CD4-positive, alpha-beta T cell treated with Interleukin-12 subunit alpha and Interleukin-12 subunit beta, for 1 hour (primary cell): ENCODE measurements around the gene LINGO1.

Experiments
- DNase-seq: peaks from one replicate; pipeline ENCODE4 v3.0.0-alpha.2; 2020

The LINGO1 gene

DNA sequence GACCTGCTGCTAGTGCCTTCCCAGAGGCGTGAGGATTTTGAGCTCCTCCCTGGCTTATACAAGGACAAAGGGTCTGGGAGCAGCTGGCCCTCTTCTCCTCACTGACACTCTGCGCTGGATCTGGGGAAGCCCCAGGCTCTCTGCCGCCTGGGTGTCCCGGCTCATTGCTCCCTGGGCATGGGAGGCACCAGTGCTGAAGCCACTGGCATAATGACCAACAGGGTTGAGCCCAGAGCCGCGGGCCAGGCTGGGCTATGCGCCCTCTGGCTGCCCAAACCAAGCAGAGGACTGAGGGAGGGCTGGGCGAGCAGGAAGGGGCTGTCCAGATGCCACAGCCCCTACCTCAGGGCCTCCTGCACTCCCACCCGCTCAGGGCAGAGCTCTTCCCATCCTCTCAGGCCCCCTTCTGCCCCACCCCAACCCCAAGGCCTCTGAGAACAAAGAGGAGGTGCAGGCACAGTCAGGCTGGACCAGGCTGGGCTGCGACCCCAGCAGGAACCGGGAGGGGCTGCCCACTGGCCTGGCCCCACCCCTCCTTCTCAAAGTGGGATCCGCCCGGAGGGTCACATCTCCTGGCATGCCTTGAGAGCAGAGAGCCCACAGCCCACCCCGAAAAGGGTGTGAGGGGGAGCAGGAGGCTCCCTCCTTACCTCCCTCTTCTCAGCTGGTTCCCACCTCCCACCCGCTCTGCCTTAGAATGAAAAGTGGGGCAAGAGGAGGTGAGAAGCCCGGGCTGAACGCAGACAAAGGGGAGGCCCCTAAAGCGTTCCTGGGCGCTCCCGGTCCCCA, 1.6 kb downstream of the LINGO1 start:
- DNase-seq = no peak

DNA sequence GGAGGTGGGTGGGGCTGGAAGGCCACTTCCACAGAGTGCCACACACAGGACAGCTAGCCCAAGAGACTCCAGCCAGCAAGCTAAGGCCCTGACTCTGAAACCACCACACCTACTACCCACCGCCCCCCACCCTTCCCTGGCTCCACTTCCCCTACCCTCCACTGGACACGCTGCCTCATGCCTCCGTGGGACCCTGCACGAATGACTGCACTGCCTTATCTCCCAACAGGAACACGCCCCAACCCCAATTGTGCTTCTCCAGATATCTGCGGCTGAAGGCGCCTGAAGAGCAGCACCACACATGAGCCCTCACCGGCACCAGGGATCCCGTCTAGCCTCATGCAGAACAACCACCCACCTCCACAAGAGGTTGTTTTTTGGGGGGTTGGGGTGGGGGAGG, 2.7 kb downstream of the LINGO1 start:
- DNase-seq = no peak

DNA sequence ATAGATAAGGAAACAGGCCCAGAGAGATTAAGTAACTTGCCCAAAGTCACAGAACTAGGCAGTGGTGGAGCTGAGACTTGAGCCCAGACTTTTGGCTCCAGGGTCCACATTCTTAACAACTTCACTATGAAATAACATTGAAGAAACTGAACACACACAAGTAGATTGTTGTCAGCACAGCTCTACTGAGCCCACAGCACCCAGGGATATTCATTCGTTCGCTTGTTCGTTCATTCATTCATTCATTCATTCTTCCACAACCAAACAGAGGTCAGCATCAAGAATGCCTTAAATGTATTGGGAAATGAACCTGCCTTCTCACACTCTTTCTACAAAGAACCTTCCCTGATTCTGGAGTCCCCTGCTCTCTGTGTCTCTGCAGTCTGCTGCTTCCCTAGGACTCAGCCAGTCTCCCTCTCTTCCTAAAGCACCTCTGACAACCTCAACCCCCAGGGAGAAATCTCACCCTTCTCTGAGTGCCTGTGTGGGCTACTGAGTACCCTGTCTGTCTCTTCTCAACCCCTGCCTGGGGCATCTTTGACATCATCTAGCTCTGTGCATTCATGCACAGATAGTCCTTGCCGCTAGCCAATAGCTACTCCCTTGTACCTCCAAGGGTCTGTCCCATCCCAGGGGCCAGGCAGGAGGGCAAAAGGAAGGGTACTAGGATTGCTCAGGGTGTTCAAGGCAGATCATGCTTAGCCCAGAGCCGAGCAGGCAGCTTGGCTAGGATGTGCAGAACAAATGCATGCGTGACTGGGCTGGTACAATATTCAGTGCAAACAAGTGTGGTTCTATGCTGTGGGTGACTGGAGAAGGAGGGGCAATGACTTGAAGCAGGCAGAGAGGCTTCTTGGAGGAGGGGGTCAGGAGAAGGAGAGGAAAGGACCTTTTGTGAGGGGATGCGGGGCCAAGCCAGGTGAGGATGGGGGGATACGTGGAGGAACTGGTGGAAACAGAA, 3.4 kb downstream of the LINGO1 start:
- no peak for DNase-seq

DNA sequence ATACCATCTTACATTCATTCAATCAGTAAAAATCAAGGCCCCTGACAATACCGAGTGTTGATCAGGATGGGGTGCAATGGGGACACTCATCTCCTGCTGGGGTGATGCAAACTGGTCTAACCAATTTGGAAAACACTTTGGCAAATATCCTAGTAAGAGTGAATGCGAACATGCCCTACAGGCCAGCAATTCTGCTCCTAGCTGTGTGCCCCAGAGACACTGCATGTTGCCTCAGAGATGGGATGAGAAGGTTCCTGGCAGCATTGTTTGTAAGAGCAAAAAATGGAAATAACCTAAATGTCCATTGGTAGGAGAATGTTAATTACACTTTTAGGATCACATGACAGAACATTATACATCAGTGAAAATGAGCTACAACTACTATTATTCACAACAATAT, 4.7 kb downstream of the LINGO1 start:
- DNase-seq = no peak

DNA sequence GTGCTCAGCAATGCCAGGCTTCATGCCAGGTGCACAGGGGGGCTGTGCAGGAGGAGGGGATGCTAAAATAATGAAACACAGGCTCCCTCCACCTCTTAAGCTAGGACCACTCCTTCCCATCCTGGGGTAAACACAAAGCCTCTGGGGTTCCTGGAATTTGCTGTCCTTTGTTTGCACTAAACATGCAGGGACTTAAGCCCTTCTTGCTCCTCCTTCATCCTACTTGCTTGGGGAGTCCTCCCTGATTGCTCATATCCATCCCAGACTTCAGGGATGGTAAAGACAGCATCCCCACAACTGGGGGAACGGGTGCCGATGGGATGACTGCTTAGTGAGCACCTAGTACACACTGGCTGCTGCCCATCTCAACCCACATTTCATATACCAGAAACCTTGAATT, 5.1 kb downstream of the LINGO1 start:
- no peak for DNase-seq

DNA sequence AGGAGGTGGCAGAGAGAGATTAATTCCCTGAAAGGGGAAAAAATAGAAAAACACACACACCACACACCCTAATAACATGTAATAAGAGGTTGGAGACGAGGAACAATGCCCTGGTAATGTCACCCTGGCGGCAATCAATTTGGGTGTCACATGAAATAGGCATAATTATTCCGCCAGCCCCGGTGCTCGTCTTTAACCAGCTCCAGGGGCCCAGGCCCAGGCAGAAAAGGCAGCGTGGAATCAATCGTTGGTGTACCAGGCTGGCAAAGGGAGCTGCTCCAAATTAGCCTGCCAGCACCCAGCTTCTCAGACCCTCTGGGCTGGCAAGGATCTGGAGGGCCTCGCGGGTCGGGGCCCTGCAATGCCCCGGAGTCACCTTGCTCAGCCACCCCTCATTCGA, 5.6 kb downstream of the LINGO1 start:
- no peak for DNase-seq

DNA sequence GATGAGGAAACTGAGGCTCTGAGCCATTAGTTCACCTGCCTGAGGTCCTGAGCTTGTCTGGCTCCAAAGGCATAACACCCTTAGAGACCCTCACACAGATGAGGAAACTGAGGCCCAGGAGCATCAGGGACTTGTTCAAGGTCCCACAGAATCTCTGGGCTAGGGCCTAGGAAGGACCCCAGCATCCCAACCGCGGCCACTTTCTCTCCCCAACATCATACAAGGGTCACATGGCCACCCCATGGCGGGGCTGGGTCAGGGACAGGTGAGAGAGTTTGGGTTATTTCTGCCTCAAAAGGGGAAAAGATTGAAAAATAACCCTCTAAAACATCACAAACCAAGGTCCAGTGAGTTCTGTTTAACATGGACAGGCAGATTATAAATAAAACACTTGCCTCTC, 6.7 kb downstream of the LINGO1 start:
- no peak for DNase-seq

DNA sequence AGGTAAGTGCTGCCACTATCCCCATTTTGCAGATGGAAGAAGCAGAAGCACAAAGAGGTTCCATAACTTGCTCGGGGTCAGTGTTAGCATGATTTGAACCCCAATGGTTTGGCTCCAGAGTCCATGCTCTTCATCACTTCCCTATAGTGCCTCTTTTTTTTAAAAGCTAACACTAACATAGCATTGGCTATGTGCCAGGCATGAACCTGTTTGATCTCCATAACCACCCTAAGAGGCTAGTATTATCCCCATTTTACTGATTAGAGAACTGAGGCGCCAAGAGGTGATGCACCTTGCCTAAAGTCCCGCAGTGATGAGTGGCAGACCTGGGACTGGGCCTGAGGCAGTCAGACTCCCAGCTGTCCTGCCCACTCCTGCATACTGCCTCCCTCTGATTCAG, 7.3 kb downstream of the LINGO1 start:
- DNase-seq = no peak

DNA sequence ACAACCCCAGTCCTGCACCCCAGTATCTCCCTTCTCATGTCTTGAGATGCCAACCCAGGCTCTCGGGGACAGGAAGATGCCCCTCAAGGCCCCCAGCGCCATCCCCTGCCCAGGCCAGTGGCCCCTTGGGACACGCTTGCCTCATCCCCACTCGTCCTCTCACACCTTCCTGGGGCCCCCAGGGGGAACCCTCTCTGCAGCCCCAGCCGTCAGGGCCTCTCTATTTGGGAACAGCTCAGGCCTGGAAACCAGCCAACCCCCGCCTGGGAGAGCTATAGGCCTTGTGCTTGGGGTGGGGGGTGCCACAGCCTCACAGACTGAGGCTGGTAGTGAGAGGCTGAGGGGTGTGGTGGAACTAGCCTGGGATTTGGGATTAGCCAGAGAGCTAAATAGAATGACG, 7.8 kb downstream of the LINGO1 start:
- no peak for DNase-seq

DNA sequence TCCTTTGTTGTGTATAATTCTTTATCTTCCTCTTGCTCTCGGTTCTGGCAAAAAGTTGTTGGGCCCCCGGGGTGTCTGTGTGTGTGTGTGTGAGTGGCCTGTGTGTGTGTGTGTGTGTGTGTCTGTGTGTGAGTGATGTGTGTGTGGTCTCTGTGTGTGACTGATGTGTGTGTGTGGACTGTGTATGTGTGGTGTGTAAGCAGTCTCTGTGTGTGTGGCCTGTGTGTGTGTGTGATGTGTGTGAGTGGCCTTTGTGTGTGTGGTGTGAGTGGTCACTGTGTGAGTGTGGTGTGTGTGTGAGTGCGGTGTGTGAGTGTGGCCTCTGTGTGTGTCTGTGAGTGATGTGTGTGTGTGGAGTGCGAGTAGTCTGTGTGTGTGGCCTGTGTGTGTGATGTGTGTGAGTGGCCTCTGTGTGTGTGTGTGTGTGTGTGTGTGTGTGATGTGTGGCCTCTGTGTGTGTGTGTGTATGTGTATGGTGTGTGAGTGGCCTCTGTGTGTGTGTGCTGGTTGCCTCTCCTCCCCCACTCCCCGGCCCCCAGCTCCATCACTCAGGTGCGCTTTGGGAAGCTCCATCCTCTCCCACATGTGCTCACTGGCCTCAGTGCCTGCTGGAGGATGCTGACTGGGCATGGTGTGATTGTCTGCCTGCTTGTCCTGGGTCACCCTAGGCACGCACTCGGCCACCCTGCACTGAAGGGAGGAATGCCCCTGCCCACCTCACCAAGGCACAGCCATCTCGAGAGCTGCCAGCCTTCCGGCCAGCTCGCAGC, 8.8 kb downstream of the LINGO1 start:
- DNase-seq = no peak

DNA sequence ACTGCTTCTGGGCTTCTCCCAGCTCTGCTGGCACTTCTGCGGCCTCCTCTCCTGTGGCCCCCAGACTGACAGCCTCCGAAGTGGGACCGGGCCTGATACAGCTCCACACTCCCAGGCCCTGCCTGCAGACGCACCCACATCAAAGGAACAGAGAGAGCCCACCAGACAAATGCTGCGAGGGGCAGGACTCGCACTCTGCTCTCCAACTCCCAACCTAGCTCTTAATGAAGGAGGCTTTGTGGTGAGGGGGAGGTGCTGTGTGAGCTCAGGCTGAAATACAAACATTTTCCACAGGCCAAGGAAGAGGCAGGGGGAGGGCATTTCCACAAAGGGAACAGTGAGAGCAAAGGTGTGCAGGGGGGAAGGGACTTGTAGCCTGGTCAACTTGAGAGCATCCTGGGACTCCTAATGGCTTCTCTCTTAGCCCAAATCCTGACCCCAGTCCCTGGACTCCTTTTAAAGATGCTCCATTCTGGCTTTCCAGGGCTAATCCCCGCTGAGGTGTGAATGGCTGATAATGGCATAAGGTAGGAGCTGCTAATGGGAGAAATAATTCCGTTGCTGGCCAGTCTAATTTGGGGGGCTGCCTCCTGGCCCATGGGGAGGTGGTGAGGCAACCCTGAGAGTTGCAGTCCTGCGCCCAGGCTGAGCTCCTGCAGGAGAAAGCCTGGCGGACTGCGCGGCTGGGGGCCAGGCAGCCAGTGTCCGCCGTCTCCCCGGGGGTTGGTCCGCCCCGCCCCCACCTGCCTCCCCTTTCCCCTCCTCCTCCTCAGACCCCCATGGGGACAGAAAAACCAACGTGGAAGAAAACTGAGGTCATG, 9.6 kb downstream of the LINGO1 start:
- DNase-seq = no peak

DNA sequence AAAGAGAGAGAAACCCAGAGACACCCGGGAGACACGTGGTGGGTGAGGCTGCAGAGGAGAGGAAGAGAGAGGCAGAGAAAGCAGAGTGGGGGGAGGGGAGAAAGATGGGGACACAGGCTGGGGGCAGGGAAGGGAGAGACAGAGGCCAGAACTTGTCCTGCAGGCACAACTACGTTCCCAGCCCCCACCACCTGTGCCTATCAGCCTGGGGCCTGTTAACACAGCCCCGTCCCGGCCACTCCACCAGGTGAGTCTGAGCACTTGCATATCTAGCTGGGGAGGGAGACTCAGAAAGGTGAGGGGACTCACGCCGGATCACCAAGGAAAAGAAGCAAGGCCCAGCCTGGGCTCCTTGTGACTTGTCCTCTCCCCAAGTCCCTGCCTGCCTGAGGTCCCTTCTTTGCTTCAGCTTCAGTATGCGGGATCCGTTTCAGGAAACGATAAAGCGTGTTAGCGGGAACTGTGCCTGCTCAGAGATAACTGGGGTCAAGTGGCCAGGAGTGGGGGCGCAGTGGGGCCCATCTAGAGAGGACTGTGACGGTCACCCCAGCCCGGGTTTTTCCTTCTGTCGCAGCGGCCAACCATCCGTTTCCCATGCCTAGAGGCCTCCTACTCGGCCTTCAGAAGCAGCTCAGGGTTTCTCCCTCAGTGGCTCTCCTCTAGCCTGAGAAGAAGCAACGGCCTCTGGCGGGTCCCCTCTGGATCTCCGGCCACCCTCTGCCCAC, 10.3 kb downstream of the LINGO1 start:
- no peak for DNase-seq

DNA sequence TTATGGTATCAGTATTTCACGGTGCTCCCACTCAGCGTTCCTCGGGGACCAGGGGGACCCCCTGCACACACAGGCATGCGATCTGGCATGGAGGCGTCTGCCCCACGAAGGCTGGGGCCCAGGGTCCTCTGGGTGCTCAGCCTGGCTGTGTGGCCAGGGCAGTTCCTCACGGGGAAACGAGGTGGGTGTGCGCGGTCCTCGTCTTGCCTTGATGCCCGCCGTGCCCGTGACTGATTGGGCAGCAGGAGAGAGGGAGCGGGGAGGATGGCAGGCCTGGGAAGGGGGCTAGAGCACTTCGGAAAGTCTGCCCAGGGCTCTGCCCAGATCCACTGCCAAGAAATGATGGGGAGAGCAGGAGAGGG, 10.9 kb downstream of the LINGO1 start:
- DNase-seq = no peak

DNA sequence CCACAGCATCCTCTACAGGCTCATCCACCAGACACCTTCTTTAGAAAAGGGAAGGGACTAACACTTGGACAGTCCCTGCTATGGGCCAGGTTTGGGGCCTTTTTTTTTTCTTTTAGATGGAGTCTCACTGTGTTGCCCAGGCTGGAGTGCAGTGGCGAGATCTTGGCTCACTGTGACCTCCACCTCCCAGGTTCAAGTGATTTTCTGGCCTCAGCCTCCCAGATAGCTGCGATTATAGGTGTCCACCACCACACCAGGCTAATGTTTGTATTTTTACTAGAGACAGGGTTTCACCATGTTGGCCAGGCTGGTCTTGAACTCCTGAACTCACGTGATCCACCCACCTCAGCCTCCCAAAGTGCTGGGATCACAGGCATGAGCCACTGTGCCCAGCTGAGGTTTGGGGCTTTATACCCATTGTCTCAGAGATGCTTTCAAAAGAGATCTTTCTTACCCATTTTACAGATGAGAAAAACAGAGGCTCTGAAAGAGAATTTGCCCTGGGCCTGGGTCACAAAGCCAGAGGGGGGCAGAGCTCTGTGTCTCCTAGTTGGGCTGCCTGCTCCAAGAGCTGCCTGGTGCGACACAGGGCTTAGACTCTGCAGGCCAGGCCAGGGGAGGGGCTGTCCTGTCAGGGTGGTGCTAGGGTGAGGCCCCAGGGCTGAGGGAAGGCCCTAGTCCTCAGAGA, 11.6 kb downstream of the LINGO1 start:
- no peak for DNase-seq

DNA sequence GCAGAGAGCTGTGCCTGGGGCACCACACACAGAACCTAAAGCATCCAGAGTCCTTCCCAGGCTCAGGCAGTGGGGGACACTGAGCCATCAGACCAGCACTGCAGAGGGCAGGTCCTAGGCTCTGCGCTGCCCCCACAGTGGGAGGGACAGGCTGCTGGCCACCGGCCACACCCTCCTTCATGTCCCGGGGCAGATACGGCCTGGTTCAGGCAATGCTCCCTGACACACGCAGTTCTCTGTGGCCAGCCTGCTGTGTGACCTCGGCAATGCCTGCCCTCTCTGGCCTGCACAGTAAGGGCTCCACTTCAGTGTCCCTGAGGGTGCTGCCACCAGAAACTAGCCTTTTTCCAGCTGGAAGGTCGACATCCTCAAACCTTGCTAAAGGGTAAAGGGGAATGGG, 12.4 kb downstream of the LINGO1 start:
- DNase-seq = no peak

DNA sequence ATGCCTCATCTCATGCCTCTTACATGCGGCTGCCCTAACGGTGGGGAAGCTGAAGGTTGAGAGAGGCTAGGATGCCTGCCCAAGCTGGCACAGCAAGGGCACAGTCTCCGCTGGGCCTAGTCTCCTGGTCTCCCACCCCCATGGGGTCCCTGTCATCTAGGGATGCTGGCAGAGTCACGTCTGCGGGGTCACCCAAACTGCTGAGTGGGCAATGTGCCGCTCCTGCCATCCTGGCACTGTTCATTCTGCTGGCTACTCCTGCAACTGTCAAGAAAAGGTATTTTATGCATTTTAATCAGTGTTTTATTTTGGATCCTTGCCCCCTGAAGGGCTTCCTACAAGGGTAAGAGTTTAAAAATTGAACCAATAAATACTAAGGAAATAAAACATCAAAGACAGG, 12.8 kb downstream of the LINGO1 start:
- no peak for DNase-seq

DNA sequence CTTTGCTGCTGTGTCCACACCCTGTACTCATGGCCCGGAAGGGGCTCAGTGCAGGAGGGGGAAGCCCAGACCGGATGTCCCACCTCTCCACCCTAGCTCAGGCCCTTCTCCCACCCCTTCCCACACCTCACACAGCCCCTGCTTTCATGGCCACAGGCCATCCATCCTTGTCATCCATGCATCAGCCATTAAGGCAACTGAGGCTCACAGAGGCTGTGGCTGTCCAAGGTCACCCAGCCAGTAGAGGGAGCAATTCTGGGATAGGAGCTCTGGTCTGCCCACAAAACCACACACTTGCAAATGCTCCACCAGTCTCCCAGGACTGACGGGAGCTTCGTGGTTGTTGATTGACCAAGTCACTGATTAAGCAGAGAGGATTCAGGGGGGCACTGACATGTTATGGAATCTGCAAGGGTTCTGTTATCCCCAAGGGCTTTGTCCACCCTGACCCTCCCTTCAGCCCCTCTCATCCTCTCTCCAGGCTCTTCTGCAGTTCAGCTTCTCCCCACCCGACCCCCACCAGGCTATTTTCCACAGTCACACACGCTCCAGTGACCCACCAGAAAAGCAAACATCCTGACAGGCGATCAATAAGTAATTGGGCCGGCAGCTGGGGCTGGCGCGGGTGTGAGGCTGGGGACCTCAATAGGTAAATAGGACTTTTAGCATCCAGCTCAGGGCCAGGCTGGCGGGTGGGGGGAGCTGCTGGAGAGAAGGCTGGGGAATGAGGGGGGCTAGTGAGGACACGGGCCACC, 15.1 kb downstream of the LINGO1 start:
- DNase-seq = no peak

DNA sequence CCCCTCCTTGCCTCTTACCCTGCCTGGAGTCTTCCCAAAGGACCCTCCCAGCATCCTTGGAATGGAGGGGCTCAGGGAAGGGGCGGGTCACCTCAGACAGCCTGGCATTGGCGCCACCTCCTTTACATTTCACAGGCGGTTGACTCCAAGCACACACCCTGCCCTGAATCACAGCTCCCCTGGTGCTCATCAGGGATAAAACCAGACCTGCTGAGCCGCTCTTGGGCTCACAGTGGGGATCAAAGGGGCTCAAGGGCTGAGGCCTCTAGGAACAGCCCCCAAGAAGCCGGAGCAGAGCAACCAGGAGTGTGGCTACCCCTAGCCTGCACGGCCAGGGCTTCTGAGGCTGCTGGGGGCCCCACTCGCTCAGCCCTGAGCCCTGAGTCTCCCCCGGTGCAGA, 16.6 kb downstream of the LINGO1 start:
- DNase-seq = no peak

DNA sequence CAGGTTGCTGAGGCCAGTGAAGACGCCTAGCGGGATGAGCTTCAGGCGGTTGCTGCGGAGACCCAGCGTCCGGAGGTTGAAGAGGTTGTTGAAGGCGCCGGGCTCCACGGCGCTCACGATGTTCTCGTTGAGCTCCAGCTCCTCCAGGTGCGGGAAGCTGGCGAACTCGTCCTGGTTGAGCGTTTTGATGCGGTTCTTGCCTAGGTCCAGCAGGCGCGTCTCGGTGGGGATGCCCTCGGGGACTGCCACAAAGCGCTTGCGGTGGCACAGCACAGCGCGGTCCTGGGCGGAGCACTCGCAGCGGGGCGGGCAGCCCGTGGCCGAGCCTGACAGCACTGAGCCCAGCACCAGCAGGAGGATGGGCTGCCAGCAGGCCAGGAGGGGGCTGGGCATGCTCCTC, 17.2 kb downstream of the LINGO1 start:
- no peak for DNase-seq

DNA sequence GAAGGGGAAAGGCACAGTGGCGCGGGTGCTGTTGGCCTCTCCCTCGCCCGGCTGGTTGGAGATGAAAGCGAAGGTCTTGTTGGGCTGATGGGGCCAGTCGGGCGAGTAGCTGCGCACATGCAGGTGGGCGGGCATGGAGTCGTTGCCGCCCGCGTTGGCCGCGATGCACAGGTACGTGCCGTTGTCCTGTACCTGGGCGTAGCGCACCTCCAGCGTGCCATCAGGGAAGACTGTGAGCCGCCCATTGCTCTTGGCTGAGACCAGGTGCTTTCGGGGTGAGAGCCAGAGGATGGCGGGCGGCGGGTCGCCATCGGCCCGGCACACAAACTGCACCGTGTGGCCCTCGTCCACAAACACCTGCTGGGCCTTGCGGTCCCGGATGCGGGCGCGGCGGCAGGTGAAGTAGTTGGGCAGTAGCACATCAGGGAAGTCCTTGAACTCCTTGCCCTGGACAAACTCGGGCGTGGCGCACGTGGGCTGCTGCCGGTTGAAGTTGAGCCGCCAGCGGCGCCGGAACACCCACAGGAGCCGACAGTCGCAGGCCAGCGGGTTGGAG, 18.4 kb downstream of the LINGO1 start:
- no peak for DNase-seq
